HG03159 (cell line): Measurements from ENCODE around the gene OSBP2.

Source experiments
- ATAC-seq: cut with Tn5 transposase; IDR thresholded peaks from one replicate; pipeline ENCODE4 v1.9.1; 2021; ENCODE audit warnings: mild to moderate bottlenecking, moderate library complexity; ENCODE audit not compliant: unreplicated experiment

OSBP2 gene

DNA sequence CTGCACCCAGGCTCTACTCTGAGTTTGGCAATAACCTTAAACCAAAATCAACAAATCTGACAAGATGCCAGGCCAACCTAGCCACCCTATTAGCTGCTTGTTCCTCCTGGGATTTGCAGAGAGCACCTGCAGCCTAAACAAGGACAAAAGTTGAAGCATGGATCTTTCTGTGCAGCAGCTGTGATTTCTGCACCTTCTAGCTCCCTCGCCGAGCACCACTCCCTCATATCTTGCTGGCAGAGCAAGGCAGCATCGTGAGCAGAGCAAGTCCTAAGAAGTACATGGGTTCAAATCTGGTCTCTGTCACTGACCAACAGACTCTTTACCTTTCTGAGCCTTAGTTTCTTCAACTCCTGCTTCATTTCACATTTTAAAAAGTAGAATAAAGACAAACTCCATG is 235.6 kb downstream of the OSBP2 start:
- ATAC-seq, result no peak

DNA sequence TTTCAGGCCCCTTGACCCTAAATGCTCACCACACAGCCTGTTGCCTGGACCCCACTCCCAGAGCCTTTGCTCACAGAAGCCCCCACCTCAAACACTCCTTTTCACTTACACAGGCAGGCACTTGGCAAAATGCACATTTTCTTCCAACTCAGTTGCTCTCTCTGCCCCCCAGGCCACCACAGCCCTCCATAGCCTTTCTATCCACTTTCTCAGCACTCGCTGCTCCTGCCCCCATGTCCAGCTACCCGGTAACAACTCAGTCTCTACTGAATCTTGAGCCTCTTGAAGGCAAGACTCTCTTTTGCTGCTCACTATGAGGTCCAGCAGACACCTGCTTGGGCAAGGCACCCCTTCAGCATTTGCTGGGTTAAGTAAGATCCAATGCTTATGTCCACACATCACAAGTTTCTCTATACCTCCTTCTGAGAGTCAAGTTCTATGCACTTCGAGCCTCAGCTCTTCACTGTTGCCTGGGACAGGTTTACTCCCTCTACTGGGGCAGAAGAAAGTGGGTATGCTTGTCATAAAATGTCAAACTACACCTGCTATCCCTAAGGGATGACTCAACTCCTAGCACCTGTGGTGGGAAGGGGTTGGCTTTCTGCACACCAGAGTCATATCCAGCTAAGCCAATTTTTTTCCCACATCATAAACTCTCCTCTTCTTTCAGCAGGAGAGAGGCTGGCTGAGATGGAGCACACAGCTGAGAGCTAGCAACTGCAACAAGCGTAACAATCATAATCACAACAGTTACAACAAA is 237.0 kb downstream of the OSBP2 start:
- no peak for ATAC-seq

DNA sequence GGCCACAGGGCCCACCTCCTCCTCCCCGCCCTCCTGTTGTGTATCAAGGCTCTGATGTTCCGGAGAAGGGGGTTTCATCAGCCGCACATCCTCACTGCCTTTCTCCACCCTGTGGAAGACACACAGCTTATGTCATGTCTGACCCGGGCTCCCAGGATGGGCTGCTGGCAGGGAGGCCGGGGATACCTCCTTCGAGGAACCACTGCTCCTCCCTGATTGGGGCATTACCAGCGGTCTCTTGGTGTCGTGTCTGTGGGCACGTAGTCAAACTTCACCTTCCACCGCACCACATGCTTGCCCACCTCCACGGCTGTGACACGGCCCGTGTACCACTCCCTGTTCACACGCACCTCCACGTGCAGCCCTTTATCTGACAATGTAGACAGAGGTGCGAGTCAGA is 238.0 kb downstream of the OSBP2 start:
- no peak for ATAC-seq

DNA sequence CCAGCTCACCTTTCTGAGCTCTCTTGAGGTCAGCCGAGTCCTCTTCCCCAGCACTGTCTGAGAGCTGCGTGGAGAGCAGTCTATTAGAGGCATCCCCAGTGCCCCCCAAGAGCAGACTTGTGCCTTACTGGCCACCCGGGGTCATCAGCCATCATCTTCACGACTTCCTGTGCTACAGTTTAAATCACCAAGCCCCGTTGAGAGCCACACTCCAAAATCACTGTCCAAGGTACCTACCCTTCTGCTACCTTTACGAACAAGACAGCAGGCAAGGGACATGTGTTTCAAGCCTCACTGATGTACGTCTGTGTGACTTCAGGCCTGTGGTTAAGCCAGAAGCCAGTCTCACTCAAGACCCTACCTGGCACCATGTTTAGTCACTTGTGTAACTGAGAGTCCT is 238.8 kb downstream of the OSBP2 start:
- no peak for ATAC-seq

DNA sequence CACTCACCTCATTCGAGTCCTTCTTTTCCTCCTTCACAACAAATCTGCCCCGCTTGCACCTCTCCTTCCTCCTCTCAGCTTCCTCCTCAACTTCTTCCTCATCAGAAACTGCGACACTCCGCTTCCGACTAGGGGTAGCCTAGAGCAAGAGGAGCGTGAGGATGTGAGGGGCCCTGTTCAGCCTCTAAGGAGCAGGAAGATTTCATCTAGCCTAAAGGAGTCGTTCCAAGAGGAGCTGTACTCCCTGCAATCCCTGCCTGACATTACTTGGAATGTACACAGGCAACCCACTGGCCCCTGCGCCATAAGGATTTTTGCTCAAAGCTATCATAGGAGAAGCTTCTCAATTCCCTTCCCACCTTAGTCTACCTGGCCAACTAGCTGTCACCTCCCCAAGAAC is 239.4 kb downstream of the OSBP2 start:
- no peak for ATAC-seq

DNA sequence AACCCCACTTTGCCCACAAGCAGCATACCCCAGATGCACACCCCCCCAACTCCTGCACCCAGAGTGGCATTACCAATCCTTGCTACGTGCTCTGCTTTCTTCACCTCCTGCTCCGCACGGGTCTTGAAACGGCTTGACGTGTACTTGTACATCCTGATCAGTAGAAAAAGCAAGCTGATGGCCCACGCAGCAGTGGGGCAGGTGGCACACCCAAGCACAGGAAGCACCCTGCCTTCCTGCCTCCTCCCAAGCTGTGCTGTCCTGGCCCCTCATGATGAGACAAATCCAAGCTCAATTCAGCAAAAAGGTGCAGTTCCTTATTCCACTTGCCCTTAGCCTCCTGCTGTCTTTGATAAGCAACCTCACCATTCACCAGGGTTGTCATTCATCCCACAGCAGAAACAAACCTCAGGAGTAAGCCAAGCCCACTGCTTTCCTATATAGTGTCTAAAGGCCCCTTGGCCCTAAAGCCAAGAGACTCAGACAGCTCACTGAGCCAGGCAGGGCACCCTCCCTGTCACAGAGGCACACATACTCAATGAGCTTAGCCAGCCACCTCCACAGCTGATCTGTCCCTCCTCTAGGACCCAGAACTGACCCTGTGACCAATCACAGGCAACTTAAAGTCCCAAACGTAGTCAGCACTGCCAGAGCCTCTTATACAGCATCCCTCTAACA is 246.2 kb downstream of the OSBP2 start:
- ATAC-seq, result no peak

DNA sequence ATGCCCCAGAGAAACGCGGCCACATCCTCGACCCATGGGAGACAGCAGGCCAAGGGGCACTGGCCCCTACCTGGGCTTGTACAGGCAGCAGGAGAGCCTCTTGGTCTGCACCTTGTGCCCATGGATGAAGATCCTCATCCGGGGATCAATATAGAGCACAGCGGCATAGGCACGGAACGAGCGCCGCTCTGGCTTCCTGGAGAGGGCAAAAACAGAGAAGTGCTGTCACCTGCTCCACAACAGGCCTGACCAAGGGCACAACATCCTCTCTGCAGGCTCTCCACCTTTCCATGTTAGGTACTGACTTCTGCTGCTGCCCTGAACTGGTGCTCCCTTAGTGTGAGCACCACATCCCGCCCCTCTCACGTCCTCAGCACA is 246.7 kb downstream of the OSBP2 start:
- no peak for ATAC-seq

DNA sequence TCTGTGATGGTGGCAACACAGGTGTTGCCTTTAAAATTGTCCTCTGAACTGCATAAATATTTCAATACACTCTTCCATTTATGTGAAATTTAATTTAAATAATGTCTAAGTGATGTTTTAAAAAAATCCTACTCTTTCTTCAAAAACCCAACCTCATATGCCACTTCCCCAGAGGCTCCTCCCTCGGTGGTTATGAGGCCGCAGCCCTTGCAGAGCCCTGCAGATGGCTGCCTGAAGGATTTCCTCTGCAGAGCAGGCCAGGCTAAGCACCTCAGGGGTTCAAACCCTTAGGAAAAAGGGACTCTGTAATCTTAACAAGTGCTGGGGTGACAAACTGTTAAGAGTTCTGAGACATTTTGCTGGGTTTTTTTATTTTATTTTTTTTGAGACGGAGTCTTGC is 248.7 kb downstream of the OSBP2 start:
- no peak for ATAC-seq

DNA sequence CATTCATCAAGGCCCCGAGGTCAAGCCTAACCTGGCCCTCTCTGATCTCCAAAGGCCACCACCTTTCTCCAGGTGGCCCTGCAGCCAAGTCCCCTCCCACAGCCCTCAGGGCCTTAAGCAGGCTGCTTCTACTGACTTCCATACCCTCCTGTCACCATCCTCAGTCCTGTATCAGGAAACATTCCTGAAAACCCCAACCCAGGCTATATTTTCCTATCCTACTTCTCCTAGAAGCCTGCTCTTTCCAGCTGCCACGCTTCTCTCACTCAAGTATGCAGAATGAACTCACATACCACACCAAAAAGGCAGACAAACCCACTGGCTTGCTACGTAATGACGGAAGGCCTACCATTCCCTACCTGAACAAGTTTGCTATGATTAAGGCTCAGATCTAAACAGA is 250.3 kb downstream of the OSBP2 start:
- ATAC-seq, result no peak

DNA sequence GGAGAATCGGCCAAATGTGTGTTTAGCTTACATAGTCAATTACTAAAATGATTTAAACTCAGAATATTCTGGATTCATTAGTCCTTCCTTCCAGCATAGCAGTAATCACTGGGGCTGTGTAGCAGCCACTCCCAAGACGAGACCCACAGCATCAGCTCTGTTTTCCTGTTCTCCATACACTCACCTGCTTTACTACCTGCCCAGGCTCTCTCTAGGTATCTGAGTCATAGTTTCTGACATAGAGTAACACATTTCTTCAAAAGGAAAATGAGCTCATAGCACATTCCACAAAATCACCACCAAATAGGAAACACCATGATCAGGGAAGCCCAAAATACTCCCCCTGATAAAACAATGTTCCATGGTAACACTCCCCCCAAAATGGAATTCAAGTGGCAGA is 251.0 kb downstream of the OSBP2 start:
- ATAC-seq, result no peak

DNA sequence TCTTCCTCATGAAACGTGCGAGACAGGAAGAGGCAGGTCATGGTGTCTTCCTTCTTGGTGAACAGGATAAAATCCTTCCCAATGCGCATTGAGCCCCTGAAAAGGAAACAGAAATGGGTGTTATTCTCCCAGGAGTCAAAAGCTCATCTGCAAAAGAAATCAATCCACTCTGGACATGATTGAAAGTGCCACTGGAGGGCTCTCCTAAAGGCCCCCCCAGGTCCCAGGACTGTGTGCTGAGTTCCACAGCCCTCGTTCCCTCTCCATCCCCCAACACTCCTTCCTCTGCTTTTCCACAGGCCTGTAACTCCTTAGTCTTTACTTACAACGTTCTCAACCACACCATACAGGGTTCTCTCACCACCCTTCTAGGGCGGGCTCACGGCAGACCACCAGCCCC is 251.7 kb downstream of the OSBP2 start:
- no peak for ATAC-seq

DNA sequence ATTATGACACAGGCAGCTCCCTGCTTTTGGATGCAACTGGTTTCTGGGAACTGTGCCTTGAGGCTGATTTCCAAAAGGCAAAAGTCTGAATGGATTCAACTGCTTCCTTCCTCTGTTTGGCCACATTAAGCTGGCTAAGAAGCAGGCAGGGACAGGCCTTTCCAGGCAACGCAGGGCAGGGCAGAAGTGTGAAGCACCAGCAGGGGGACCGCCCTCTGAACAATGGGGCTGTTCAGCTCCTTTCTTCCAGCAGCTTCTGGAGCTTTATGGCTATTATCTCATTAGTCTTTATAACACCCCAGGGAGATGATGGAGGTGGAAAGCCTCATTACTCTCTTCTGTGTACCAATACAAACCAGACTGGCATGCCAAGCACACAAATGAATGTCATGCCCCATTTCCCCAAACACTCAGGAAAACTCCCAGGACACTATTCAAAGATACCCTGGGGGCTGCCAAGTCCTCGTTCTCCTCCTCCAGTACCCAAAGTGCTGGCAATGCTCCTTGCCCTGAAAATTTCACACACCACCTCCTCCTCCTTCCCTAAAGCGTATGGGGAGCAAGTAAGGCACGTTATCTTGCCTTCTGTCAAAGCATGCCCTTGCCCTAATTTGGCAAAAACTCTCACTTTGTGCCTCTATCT is 252.6 kb downstream of the OSBP2 start:
- no peak for ATAC-seq

DNA sequence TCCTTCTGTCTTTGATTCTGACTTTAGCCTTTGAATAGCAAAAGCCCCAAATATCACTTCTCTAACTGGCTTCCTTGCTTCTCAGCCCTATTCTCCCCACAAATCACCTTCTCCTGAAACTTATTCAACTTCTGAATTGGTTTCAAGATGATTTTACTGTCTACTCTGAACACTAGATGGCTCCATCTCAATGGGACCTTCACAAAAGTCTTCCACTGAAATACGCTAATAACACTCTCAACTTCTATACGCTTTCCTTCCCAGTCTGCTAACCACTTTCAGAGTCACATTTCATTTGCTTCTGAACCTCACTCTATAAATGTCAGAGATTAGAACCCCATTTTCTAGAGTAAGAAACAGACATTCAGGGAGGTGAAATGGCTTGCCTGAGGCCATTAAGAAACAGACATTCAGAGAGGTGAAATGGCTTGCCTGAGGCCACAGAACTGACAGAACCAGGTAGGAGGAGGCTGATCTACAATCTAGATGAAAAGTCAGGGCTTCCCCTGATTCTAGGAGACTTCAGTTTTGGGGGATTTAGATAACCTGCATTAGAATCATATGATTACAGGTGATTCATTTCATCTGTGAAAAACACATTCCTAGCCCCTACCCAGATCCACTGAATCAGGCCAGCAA is 253.3 kb downstream of the OSBP2 start:
- no peak for ATAC-seq

DNA sequence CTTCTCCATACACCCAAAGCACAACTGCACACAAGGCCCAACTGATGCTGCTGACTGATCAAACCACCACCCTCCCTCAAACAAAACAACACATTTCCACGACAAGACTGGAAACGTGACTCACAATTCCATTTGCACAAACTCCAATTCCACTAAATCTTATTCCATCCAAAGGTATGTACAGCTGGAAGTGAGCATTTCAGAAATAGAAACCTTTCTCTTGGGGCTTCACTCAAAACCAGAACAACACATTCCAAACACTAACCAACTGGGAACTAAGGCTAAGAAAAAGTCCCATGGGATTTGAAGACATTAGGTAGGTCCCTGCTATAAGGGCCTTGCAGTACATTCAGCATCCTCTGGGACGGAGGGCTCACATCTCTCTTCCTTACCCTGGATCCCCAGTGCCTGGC is 254.3 kb downstream of the OSBP2 start:
- no peak for ATAC-seq

DNA sequence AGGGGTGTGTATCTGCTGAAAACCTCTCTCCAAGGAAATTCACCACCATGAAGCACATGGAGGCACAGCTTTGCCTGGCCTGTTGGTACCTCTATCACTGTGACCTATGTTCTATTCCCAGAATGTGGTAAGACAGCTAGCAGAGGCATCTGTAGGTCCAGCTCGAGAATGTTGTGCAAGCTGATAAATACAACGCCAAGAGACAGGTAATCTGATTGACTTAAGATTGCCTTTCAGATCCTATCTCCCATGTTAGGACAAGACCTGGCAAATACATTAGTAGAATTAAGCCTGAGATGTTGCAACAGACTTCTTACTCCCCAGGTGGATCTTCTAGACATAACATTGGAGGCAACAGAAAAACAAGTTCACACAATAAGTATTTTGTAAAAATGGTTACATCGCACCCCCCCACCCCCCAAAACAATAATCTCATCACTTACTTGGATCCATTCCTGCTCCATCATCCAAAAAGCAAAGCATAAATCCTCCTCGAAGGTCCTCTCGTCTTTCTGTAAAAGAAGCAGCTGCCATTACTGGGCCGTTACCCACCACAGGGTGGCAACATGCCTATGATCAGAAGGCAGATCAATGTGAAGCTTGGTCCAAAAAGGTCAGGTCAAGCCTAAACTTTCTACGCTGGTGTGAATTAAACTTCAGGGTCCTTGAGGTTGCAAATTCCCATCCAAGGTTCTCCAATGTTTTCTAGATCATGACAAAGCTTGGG is 255.4 kb downstream of the OSBP2 start:
- ATAC-seq, result no peak

DNA sequence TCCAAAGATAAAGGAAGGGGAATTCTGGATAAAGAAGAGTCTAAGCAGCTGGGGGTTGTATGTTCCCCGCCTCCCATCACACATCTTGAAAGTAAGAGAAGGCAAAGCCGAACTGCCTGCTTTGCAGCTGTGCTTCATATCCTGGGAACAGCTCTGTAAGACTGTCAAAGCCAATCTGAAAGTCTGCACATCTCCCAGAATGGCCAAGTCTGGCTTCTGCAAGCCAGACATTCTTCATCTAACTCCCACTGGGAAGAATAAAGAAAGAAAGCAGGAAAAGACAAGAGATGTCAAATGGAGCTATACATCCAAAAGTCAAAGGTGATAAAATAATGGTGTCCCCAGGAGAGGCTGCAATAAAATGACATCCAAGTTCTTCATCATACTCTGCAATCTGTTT is 258.5 kb downstream of the OSBP2 start:
- ATAC-seq, result no peak

DNA sequence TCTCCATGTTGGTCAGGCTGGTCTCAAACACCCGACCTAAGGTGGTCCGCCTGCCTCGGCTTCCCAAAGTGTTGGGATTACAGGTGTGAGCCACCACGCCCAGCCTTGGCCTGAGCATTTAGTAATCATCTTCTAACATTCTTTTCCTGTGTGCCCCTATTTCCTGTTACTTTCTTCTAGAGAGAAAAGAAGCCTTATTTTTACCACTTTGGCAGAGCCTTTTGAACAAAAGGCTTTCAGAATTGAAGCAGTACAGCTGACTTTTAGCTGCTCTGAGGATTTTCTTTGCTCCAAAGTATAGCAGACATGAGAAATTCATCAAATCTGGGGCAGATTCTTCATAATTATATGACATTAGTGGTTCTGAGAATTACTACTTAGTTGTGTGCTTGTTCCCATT is 260.5 kb downstream of the OSBP2 start:
- ATAC-seq, result no peak
